Neural progenitor cell (in vitro differentiated cells): ENCODE data around the gene EBF4. TPM values are rescaled to one million over a fixed set of nuclear protein-coding genes. Genes with fewer than 3 reads are reported as not detected.

Experiments
- DNase-seq: peaks from one replicate; pipeline ENCODE4 v3.0.0-alpha.2; 2016; ENCODE audit warnings: low spot score
- H2AFZ ChIP-seq: fragments of 200-600 bp; sonication (generic); replicated peaks from 2 replicates; pipeline ENCODE4 v1.6.1; 2016; ENCODE audit warnings: antibody characterized with exemption
- H3F3A ChIP-seq: fragments of 200-600 bp; sonication (generic); 2 replicates; pipeline ENCODE4 v1.6.1; 2016; ENCODE audit warnings: antibody characterized with exemption, low read depth
- H3K27ac ChIP-seq: fragments of 200-600 bp; sonication (generic); 2 replicates; pipeline ENCODE4 v1.5.1; 2016; ENCODE audit warnings: mild to moderate bottlenecking
- H3K27me3 ChIP-seq: fragments of 200-600 bp; sonication (generic); 2 replicates; pipeline ENCODE4 v1.6.1; 2016; ENCODE audit warnings: mild to moderate bottlenecking, moderate library complexity
- H3K36me3 ChIP-seq: fragments of 200-600 bp; sonication (generic); 2 replicates; pipeline ENCODE4 v1.5.1; 2016
- H3K4me1 ChIP-seq: fragments of 200-600 bp; sonication (generic); 2 replicates; pipeline ENCODE4 v1.6.1; 2016; ENCODE audit warnings: mixed run types
- H3K4me2 ChIP-seq: fragments of 200-600 bp; sonication (generic); 2 replicates; pipeline ENCODE4 v1.6.1; 2016
- H3K4me3 ChIP-seq: fragments of 200-600 bp; sonication (generic); 2 replicates; pipeline ENCODE4 v1.5.1; 2016
- H3K79me2 ChIP-seq: fragments of 200-600 bp; sonication (generic); 2 replicates; pipeline ENCODE4 v1.6.1; 2016; ENCODE audit warnings: low read depth
- H3K9ac ChIP-seq: fragments of 200-600 bp; sonication (generic); 2 replicates; pipeline ENCODE4 v1.6.1; 2016
- H3K9me3 ChIP-seq: fragments of 200-600 bp; sonication (generic); 2 replicates; pipeline ENCODE4 v1.5.1; 2016; ENCODE audit warnings: low read depth
- H4K20me1 ChIP-seq: fragments of 200-600 bp; sonication (generic); 2 replicates; pipeline ENCODE4 v1.6.1; 2016; ENCODE audit warnings: low read depth
- H3K27ac Mint-ChIP-seq: 3 replicates; pipeline ENCODE4 v1.8.0; 2021; ENCODE audit warnings: mixed read lengths
- H3K27me3 Mint-ChIP-seq: 2 replicates; pipeline ENCODE4 v1.8.0; 2022; ENCODE audit warnings: low read depth, mild to moderate bottlenecking, inconsistent platforms, moderate library complexity, mixed read lengths; ENCODE audit not compliant: insufficient read depth
- H3K36me3 Mint-ChIP-seq: 3 replicates; pipeline ENCODE4 v1.8.0; 2021; ENCODE audit warnings: mixed read lengths
- H3K4me1 Mint-ChIP-seq: 3 replicates; pipeline ENCODE4 v1.8.0; 2021; ENCODE audit warnings: mixed read lengths
- H3K4me3 Mint-ChIP-seq: 3 replicates; pipeline ENCODE4 v1.8.0; 2021; ENCODE audit warnings: mild to moderate bottlenecking, moderate library complexity, mixed read lengths
- H3K9me3 Mint-ChIP-seq: 3 replicates; pipeline ENCODE4 v1.8.0; 2020; ENCODE audit warnings: mixed read lengths
- CTCF ChIP-seq: fragments of 200-600 bp; sonication (generic); IDR thresholded peaks from 2 replicates; pipeline ENCODE4 v1.5.1; 2017; ENCODE audit warnings: antibody characterized with exemption, mild to moderate bottlenecking
- EZH2 ChIP-seq: fragments of 200-600 bp; sonication (generic); IDR thresholded peaks from 2 replicates; pipeline ENCODE4 v1.6.1; 2017; ENCODE audit warnings: antibody characterized with exemption, mild to moderate bottlenecking, moderate library complexity
- EZH2phosphoT487 ChIP-seq: fragments of 200-600 bp; sonication (generic); IDR thresholded peaks from 2 replicates; pipeline ENCODE4 v1.6.1; 2017; ENCODE audit warnings: antibody characterized with exemption
- total RNA-seq: library from RNA; depleted of rRNA; stranded (reverse); fragments of >200 nt; gene quantifications from 2 replicates; pipeline ENCODE4 v1.2.3, GENCODE V29; 2015; ENCODE audit warnings: low replicate concordance

The EBF4 gene
- total RNA-seq: 1.9 and 2.5 TPM in 2 replicates

GRCh38 chr20:2692036-2692885 lies at the start of gene EBF4:
Gene EBF4 (plus strand): TSS chr20:2692780. CDS start chr20:2693646, 866 bp downstream.
- Mint-ChIP-seq H3K36me3 (peaks cover 4% of the 10 kb centered on the region), H3K4me3 (peak within 1 kb of the TSS; percentile 96), H3K27me3 (peaks cover 64% of the 10 kb centered on the region), H3K4me1 (peaks cover 31% of the 10 kb centered on the region), H3K27ac (peak within 1 kb of the TSS; percentile 97), H3K9me3 (peaks cover 3% of the 10 kb centered on the region)
- peak; percentile 78 for DNase-seq
- Histone ChIP-seq H3K27ac (no peak within 1 kb of the TSS), H4K20me1 (peaks cover 41% of the 10 kb centered on the region), H3K79me2 (no peaks in the 10 kb centered on the region), H3K9me3 (no peaks in the 10 kb centered on the region), H3F3A (peaks cover 17% of the 10 kb centered on the region), H3K4me1 (peaks cover 6% of the 10 kb centered on the region), H3K27me3 (peaks cover 97% of the 10 kb centered on the region), H3K4me2 (peak within 1 kb of the TSS; percentile 70), H3K9ac (no peak within 1 kb of the TSS), H3K36me3 (no peaks in the 10 kb centered on the region), H3K4me3 (peak within 1 kb of the TSS; percentile 48), H2AFZ (no peak within 1 kb of the TSS)
- TF ChIP-seq EZH2 (peak; percentile 93), EZH2phosphoT487 (peak; percentile 94), CTCF (no peak)

GRCh38 chr20:2643708-2644107 lies 48.9 kb upstream of the EBF4 start:
- Mint-ChIP-seq H3K27ac (no peak overlapping the region), H3K4me3 (no peak overlapping the region), H3K9me3 (no peaks in the 10 kb centered on the region), H3K4me1 (no peaks in the 10 kb centered on the region), H3K27me3 (peaks cover 2% of the 10 kb centered on the region), H3K36me3 (no peaks in the 10 kb centered on the region)
- Histone ChIP-seq H3K4me3 (no peak overlapping the region), H3K9me3 (no peaks in the 10 kb centered on the region), H3K36me3 (no peaks in the 10 kb centered on the region), H3K79me2 (no peaks in the 10 kb centered on the region), H3K9ac (no peak overlapping the region), H3F3A (peaks cover 4% of the 10 kb centered on the region), H2AFZ (no peak overlapping the region), H3K4me1 (no peaks in the 10 kb centered on the region), H4K20me1 (no peaks in the 10 kb centered on the region), H3K27me3 (no peaks in the 10 kb centered on the region), H3K27ac (no peak overlapping the region), H3K4me2 (no peak overlapping the region)
- DNase-seq: no peak
- TF ChIP-seq EZH2phosphoT487: no peak
- TF ChIP-seq EZH2: no peak
- no peak for TF ChIP-seq CTCF

GRCh38 chr20:2651772-2652723 lies 40.5 kb upstream of the EBF4 start, which contains the start of gene NOP56:
Gene NOP56 (plus strand): TSS chr20:2652632. CDS start chr20:2652661, 29 bp downstream.
- Mint-ChIP-seq H3K4me1 (peaks cover 17% of the 10 kb centered on the region), H3K4me3 (peak within 1 kb of the TSS; percentile 94), H3K27ac (no peak within 1 kb of the TSS), H3K27me3 (no peaks in the 10 kb centered on the region), H3K9me3 (no peaks in the 10 kb centered on the region), H3K36me3 (peaks cover 23% of the 10 kb centered on the region)
- H3K79me2 ChIP-seq: peaks cover 56% of the 10 kb centered on the region
- H3F3A ChIP-seq: peaks cover 67% of the 10 kb centered on the region
- peak; percentile 94 for DNase-seq
- H4K20me1 ChIP-seq: peaks cover 42% of the 10 kb centered on the region
- peaks cover 22% of the 10 kb centered on the region for H3K4me1 ChIP-seq
- H2AFZ ChIP-seq: peak within 1 kb of the TSS; percentile 85
- H3K4me3 ChIP-seq: peak within 1 kb of the TSS; percentile 83
- H3K4me2 ChIP-seq: peak within 1 kb of the TSS; percentile 98
- no peaks in the 10 kb centered on the region for H3K9me3 ChIP-seq
- H3K27me3 ChIP-seq: no peaks in the 10 kb centered on the region
- TF ChIP-seq CTCF (no peak), EZH2phosphoT487 (no peak), EZH2 (peak; percentile 36)
- peak within 1 kb of the TSS; percentile 61 for H3K9ac ChIP-seq
- H3K36me3 ChIP-seq: no peaks in the 10 kb centered on the region
- peak within 1 kb of the TSS; percentile 72 for H3K27ac ChIP-seq
